Right kidney (tissue), 9 donors: ENCODE data around the gene CKMT1B.
"Not testable (repeated sequence)": the region's sequence is repeated elsewhere in the genome, so short reads cannot be mapped to it uniquely, and the experiment has no call there.

ENCODE experiments used
- DNase-seq: peaks from one replicate; pipeline ENCODE4 v3.0.0-alpha.2; 2016
- long read RNA-seq, 8 donors: transcript quantifications; one replicate each; lab custom pipeline, GENCODE V29; 2026

CKMT1B gene
- long read RNA-seq, donor 1, partial matches to known transcripts: 0 of 1 reads
- long read RNA-seq, donor 1, other reads (novel, unspliced or antisense): 0 of 1 reads
- long read RNA-seq, donor 2: 0 reads
- long read RNA-seq, donor 3: 0 reads
- long read RNA-seq, donor 4: 0 reads
- long read RNA-seq, donor 5, partial matches to known transcripts: 0 of 2 reads
- long read RNA-seq, donor 5, other reads (novel, unspliced or antisense): 0 of 2 reads
- long read RNA-seq, donor 6, partial matches to known transcripts: 0 of 1 reads
- long read RNA-seq, donor 6, other reads (novel, unspliced or antisense): 0 of 1 reads
- long read RNA-seq, donor 7: 0 reads
- long read RNA-seq, donor 8, partial matches to known transcripts: 0 of 1 reads
- long read RNA-seq, donor 8, other reads (novel, unspliced or antisense): 0 of 1 reads

DNA sequence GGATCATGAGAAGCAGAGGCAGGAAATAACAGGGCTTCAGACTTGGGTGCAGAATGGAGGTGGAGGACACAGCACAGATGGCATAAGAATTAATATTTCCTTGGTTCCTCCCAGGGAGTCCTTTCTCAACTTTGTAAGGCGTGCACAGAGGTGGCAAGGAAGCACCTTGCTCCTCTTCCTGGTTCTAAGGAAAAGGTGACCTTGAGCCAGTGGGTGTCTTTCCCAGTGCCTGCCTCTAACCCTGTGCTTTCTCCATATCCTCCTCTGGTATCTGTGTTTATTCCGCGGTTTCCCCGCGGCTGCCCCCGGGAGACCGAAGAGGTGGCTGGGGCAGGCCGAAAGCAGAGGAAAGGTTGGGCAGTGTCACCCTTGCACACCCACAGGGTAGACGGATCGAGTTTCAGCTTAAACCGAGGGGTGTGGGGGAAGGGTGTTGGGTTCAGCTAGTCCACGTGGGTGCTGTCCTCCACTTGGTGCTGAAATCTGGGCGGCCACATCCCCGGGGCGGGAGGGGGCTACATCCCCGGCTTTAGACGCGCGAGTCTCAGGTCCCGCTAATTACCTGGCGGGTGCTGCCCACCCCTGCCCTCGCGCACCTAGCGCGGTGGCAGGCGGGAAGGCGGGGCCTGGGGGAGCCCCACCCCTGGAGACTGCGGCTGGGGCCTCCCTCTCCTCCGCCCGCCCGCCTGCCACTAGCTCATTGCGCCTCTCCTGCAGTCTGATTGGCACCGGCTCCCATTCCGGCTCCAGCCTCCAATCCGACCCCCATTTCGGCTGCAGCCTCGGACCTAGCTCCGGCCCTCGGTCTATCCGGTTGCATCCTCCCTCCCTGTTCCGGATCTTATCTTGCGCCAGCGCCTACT is at the start of gene CKMT1B:
TSS of gene CKMT1B (plus strand) at position 700 of the 863 bp plus-strand sequence. CDS start 192 bp downstream, outside the sequence.
- DNase-seq: not testable (repeated sequence)

DNA sequence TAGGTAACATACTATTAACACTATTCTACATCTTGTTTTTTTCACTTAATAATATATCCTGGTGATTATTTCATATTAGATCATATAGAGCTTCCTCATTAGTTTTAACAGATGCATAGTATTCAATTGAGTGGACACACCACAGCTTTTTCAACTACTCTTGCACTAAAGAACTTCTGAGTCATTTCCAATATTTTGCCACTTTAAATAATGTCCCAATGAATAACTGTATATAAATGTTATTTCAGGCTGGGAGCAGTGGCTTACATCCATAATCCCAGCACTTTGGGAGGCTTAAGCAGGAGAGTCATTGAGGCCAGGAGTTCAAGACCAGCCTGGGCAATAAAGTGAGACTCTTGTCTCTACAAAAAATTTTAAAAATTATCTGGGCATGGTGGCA is 49.6 kb upstream of the CKMT1B start:
- no peak for DNase-seq

DNA sequence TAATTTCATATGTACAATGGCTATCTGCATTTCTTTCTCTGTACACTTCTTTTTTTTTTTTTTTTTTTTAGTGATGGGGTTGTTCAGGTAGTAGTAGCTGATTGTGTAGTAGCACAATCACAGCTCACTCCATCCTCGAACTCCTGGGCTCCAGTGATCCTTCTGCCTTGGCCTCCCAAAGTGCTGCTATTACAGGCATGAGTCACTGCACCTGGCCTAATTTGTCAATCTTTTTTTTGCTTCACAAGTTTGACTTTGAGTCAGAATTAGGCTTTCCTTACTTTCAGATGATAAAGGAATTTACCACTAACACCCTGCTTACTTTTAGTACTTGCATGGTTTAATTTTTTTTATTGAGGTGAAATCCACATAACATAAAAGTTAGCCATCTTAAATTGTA is 48.4 kb upstream of the CKMT1B start:
- no peak for DNase-seq

DNA sequence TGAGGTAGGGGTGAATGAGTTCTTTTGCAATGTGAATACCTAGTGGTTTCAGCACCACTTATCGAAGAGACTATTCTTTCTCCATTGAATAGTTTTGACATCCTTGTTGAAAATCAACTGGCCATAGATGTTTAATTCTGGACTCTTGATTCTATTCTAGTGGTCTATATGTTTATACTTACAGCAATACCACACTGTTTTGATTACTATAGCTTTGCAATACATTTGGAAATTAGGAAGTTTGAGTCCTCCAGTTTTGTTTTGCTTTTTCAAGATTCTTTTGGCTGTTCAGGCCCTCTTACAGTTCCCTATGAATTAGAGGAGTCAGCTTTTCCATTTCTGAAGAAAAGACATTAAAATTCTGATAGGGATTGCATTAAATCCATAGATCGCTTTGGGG is 46.3 kb upstream of the CKMT1B start:
- no peak for DNase-seq

DNA sequence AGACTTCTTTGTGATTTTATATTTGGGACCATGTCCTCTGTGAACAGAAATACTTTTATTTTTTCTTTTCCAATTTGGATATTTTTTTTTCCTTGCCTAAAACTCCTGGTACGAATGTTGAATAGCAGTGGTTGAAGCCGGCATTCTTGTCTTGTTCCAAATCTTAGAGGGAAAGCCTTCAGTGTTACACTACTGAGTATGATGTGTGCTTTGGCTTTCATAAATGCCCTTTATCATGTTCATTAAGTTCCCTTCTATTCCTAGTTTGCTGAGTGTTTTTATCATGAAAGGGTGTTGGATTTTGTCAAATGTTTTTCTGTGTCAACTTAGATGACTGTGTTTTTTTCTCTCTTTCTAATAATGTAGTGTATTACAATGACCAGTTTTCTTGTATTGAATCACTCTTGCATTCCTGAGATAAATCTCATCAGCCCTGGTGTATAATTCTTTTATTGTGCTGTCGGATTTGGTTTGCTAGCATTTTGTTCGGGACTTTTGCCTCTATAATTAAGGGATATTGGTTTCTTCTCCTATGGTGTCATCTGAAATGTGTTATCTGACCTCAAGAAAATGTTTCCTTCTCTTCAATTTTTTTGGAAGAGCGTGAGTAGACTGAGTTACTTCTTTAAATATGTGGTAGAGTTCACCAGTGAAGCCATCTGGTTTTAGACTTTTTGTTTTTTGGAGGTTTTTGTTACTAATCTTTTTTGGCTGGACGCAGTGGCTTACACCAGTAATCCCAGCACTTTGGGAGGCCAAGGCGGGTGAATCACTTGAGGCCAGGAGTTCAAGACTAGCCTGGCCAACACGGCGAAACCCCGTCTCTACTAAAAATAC is 43.1 kb upstream of the CKMT1B start:
- no peak for DNase-seq

DNA sequence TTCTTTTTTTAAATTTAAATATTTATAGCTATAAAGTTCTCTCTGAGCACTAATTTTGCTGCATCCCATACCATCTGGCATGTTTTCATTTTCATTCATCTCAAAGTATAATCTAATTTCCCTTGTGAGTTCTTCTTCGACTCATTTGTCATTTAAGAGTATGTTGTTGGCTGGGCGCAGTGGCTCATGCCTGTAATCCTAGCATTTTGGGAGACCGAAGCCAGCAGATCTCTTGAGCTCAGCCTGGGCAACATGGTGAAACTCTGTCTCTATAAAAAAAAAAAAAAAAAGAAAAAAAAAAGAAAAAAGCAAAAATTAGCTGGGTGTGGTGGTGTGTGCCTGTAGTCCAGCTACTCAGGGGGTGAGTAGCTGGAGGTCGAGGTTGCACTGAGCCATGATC is 41.6 kb upstream of the CKMT1B start:
- DNase-seq: no peak

DNA sequence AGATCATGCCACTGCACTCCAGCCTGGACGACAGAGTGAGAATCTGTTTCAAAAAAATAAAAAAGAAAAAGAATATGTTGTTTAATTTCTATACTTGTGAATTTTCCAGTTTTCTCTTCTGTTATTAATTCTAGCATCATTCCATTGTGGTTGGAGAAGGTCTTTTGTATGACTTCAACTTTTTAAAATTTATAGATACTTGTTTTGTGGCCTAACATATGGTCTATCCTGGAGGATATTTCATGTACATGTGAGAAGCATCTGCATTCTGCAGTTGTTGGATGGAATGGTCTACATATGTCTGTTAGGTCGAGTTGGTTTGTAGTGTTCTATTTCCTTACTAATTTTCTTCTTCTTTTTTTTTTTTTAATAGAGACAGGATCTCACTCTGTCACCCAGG is 40.8 kb upstream of the CKMT1B start:
- no peak for DNase-seq

DNA sequence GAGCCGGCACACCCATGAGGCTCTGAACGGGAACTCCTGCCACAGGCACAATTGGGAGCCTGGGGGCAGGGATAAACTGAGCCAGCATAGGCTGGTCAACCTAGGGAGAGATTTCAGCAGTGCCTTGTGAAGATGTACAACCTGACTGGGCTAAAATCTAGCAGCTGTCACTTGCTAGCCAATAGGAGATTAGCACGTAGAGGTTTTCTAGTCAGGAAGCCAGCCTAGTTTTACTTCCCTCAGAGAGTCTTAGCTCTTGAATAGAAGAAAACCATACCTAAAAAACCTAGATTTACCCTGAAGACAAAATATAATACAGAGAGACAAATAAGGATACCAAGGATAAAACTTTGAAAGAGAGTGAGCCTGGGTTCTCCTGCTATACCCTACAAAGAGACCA is 31.1 kb upstream of the CKMT1B start:
- not testable (repeated sequence) for DNase-seq

DNA sequence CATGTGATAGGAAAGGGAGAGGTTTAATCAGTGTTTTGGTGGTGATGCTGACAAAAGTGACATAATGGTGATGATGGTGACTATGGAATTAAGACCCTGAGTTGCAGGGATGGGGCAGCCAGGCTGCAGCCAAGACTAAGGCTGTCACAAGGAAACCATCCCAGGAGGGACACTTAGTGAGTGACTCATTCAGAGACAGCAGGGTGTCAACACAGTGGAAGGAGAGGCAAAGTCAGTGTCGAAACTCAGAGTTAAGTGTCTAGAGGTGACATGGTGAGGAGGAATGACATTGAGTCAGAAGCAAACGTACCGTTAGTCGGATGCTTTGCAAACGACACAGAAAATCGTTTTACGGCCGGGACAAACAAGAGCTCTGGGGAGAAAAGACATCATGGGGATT is 30.0 kb upstream of the CKMT1B start:
- not testable (repeated sequence) for DNase-seq

DNA sequence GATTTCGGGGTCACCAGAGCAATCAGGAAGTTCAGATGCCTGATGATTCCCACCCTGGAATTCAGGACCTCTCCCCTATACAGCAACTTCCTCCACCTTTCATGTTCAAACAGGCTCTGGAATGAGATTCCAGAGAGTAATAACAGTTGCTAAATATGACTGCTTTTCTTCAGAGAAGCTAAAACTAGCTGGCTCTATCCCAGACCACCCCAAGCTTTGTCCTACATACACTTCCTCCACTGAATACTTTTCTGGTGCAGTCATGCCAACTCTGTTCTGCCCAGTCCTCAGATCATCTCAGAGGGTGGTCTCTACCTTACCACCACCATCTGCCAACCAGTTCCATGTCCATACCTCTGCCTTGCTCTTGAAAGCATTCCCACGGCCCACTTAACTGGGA is 27.2 kb upstream of the CKMT1B start:
- DNase-seq: not testable (repeated sequence)

DNA sequence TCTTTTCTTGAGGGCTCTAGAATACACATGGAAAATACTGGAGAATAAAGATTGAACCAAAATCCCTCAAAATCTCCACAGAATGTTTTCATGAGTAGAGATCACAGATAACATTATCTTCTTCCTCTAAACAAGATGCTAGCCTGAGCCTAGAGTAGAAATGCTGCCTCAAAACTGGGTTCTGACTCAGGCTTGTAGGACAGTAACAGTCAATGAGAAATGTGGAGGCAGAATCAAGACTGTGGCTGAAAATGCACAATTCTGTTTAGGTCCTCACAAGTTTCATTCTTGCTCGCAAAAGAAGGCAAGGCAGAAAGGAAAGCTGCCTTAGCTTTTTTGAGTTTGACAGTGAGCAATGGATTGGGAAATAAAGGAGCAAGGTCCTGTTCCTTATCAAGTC is 19.2 kb upstream of the CKMT1B start:
- not testable (repeated sequence) for DNase-seq

DNA sequence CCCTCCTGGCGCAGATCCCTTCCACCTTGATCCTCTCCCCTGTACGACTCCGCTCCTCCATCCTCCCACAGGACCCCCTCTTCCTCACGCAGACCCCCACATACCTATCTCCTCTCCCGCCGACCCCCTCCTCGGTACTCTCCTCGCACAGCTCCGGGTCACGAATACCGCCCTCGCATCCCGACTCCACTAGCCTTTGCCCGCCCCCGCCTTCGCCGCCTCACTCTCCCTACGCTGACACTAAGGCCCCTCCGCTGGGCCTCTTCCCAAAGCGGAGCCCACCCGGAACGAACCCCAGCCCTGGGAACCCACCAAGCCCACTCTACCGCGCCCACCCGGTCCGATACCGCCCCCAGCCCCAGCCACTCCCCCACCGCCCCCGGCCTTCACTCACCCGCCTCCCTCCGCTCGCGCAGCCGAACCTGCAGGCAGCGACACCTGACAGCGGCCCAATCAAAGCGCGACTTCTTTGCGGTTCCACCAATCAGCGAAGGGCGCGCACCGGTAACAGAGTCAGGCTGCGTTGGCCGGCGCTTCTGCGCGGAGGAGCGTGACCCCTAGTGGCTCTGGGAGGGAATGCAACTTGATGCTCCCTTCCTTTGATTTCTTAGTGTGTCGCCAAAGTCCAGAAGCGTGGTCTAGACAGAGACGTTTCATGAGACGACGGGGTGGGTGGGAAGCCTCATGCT is 3.9 kb upstream of the CKMT1B start, which contains the start of gene PPIP5K1:
TSS of gene PPIP5K1 (minus strand) at position 431 of the 689 bp plus-strand sequence. CDS start 5,704 bp downstream, outside the sequence.
- not testable (repeated sequence) for DNase-seq

DNA sequence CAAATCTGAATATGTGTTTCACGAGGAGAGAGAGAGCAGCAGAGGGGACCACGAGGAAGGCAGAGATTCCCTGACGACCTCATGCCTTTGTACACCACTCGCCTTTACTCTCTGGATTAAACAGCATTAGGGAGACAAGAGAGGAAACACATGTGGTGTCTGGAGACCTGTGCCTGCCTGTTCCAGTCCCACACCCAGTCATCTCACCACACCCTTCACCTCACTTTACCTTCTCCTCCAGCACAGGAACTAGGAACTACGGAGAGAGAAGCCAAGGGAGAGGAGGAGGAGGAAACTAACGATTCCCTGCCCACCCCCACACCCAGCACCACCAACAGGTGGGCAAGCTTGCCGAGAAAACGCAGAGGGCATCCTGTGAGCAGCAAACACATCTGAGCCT is 986 bp upstream of the CKMT1B start:
- not testable (repeated sequence) for DNase-seq

DNA sequence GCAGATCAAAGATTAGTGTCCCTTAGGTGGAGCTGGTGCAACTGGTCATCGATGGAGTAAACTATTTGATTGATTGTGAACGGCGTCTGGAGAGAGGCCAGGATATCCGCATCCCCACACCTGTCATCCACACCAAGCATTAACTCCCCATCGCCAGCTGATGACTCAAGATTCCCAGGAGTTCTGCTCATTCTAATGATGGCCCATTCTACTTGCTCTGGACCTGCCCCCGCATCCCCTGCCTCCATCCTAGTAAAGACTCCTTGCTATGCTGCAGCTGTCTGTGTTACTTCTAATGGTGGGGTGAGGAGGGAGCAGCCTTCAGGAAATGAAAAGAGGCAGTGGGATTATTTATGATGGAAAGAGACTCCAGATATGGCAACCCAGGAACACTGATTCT is 5.3 kb downstream of the CKMT1B start:
- DNase-seq: not testable (repeated sequence)

DNA sequence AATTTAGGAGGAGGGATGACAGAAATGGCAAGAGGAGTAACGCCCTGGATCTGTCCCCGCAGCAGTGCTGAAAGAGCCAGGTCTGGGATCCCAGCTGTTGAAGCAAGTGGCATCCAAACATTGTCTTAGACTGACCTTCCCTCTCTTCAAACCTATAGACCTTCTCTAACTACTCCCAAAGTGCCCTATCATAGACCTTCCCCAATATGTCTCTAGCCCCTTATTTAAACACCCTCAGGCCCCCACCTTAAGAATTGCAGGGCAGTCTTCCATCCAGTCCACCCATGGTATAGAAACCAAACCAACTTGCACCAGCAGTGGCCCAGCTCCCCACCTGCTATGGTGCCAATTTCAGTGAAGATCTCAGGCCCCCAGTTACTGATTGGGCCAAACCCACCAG is 6.4 kb downstream of the CKMT1B start:
- not testable (repeated sequence) for DNase-seq

DNA sequence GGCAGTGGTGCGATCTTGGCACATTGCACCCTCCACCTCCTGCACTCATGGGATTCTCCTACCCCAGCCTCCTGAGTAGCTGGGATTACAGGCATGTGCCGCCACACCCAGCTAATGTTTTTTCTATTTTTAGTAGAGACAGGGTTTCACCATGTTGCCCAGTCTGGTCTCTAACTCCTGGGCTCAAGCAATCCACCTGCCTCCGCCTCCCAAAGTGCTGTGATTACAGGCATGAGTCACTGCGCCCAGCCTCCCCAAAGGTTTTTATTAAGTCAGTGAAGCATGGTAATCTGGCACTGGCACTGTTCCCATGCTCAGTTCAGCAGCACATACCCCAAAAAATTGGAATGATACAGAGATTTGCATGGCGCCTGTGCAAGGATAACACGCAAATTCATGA is 8.4 kb downstream of the CKMT1B start:
- DNase-seq: not testable (repeated sequence)

DNA sequence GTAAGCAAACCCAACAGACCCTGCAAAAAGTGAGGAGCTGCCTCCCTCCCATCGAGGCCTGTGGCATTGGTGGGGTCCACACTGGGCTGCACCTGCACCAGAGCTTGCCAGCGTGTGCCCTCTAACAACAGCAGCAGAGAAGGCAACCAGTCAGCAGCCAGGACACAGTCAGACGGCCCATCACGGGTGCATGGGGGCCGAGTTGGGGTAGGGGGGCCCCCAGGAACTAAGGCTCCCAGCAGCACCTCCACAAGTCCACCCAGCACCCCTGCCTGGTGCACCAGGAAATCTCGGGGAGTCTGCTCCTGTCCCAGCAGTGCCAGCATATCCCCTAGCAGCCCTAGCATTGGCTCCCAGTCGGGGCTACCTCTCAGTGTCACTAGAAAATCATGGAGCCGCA is 23.9 kb downstream of the CKMT1B start:
- not testable (repeated sequence) for DNase-seq

DNA sequence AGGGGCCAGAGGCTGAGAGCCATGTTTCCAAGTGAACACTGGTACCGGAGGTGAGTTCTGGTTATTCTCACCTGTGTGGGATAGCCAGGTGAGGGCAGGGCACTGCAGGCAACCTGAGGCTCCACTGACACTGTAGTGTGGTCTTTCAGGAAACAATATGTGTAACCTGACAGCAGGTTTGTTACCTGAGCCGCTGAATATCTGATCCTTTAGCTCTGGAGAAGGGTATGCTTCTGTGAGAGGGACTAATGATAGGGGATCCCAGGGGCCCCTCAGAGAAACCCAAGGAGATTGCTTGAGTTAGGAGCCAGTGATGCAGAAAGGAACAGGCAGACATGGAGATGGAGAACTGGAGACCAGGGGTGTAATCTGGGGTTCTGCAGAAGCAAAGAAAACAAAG is 24.9 kb downstream of the CKMT1B start, which contains the start of gene STRC:
TSS of gene STRC (minus strand) at position 101 of the 400 bp plus-strand sequence. CDS start at position 23, 78 bp downstream.
- DNase-seq: not testable (repeated sequence)

DNA sequence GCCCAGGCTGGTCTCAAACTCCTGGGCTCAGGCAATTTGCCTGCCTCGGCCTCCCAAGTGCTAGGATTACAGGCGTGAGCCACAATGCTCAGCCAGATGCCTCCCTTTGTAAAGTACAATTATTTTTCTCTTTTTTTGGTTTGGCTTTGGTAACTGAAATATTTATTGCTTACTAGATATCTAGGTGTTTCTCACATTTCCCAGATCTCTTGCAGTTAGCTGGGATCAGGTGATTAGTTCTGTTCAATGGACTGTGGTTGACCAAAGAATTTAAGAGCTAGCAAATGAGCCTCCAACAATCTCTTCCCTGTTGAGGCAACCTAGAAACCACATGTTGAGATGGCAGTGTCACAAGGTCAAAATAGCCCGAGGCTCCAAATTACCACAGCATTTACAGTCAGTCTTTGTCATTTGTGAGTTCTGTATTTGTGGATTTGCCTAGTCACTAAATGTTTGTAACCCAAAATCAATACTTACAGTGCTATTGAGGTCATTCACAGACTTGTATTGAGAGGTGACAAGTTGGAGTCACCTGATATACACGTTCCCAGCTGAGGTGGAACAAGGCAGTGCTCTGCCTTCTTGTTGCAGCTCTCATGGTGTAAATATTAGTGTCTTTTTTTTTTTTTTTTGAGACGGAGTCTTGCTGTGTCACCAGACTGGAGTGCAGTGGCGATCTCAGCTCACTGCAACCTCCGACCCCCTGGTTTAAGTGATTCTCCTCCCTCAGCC is 28.4 kb downstream of the CKMT1B start:
- DNase-seq: not testable (repeated sequence)

DNA sequence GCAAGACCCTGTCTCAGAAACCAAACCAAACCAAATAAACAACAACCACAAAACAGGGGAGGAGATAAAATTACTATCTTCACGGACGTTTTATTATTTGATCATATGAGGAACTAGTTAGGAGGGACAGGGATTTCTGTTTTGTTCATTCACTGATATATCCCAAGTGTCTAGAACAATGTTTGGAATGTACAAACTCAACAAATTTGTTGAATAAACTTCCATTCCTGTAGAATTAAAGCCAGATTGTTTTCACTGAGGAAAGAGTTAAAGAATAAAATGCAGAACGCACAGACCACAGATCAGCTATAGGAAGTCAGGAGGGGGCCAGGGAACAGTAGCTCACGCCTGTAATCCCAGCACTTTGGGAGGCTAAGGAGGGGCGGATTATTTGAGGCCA is 31.3 kb downstream of the CKMT1B start:
- DNase-seq: no peak

DNA sequence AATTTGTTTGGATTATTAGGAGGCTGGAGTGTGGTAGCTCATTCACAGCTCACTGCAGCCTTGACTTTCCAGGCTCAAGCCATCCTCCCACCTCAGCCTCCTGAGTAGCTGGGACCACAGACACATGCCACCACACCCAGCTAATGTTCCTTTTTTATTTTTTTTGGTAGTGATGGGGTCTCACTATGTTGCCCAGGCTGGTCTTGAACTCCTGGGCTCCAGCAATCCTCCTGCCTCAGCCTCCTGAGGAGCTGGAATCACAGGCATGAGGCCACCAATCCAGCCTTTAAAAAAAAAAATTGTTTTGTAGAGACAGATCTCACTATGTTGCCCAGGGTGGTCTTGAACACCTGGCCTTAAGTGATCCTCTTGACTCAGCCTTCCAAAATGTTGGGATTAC is 33.1 kb downstream of the CKMT1B start:
- not testable (repeated sequence) for DNase-seq
